Duodenal mucosa (tissue), 2 donors: ENCODE data around the gene CEP295NL.
"Not testable (repeated sequence)": the region's sequence is repeated elsewhere in the genome, so short reads cannot be mapped to it uniquely, and the experiment has no call there.

Experiments
- H3K27ac ChIP-seq: one replicate; pipeline ENCODE4 v1.7.0; 2013; ENCODE audit warnings: low read depth, low read length
- H3K27me3 ChIP-seq, 2 donors: one replicate each; pipeline ENCODE4 v1.7.0; 2013; ENCODE audit warnings: low read length in 2 of 2, control low read depth in 1 of 2; ENCODE audit not compliant: insufficient read depth in 2 of 2, control insufficient read depth in 1 of 2
- H3K36me3 ChIP-seq, 2 donors: one replicate each; pipeline ENCODE4 v1.7.0; 2013; ENCODE audit warnings: low read length in 2 of 2, control low read depth in 1 of 2; ENCODE audit not compliant: insufficient read depth in 2 of 2, control insufficient read depth in 1 of 2
- H3K4me1 ChIP-seq, 2 donors: one replicate each; pipeline ENCODE4 v1.7.0; 2013; ENCODE audit warnings: low read length in 2 of 2, control low read depth in 1 of 2; ENCODE audit not compliant: insufficient read depth in 2 of 2, control insufficient read depth in 1 of 2
- H3K4me3 ChIP-seq, 2 donors: one replicate each; pipeline ENCODE4 v1.7.0; 2013; ENCODE audit warnings: low read length in 2 of 2, low read depth in 1 of 2
- H3K9ac ChIP-seq, 2 donors: one replicate each; pipeline ENCODE4 v1.7.0; 2013; ENCODE audit warnings: low read length in 2 of 2, low read depth in 1 of 2
- H3K9me3 ChIP-seq, 2 donors: one replicate each; pipeline ENCODE4 v1.7.0; 2013; ENCODE audit warnings: low read length in 2 of 2, control low read depth in 1 of 2; ENCODE audit not compliant: control insufficient read depth in 1 of 2

CEP295NL gene

GRCh38 chr17:78879635-78880186 lies 23.3 kb downstream of the CEP295NL start:
- no peaks in the 10 kb centered on the region for H3K27me3 ChIP-seq
- peak overlapping the region; percentile 84 for H3K27ac ChIP-seq
- H3K9ac ChIP-seq = peak overlapping the region; percentile 38 to 39
- no peaks in the 10 kb centered on the region for H3K9me3 ChIP-seq
- no peak overlapping the region for H3K4me3 ChIP-seq
- H3K4me1 ChIP-seq = peaks cover 31 to 46% of the 10 kb centered on the region in 2 donors
- no peaks in the 10 kb centered on the region for H3K36me3 ChIP-seq

GRCh38 chr17:78878871-78879527 lies 24.0 kb downstream of the CEP295NL start:
- Histone ChIP-seq H3K36me3 (no peaks in the 10 kb centered on the region), H3K27ac (peak overlapping the region; percentile 62), H3K4me3 (no peak overlapping the region), H3K27me3 (no peaks in the 10 kb centered on the region), H3K9me3 (no peaks in the 10 kb centered on the region), H3K9ac (peak overlapping the region; percentile 35 to 38), H3K4me1 (peaks cover 24 to 38% of the 10 kb centered on the region in 2 donors)

- Histone ChIP-seq H3K4me1 (peaks cover 17 to 31% of the 10 kb centered on the region in 2 donors), H3K36me3 (peaks cover 0 to 4% of the 10 kb centered on the region in 2 donors), H3K27me3 (no peaks in the 10 kb centered on the region), H3K4me3 (no peak overlapping the region), H3K27ac (no peak overlapping the region), H3K9ac (no peak overlapping the region), H3K9me3 (no peaks in the 10 kb centered on the region)
These were observed 24.7 kb downstream of the CEP295NL start for GRCh38 chr17:78878261-78878660.

GRCh38 chr17:78876954-78877517 lies 26.0 kb downstream of the CEP295NL start:
- not testable (repeated sequence) for H3K36me3 ChIP-seq

GRCh38 chr17:78876094-78876597 lies 26.9 kb downstream of the CEP295NL start:
- Histone ChIP-seq H3K9me3 (no peaks in the 10 kb centered on the region), H3K4me1 (peaks cover 12 to 21% of the 10 kb centered on the region in 2 donors), H3K9ac (no peak overlapping the region), H3K27ac (no peak overlapping the region), H3K4me3 (no peak overlapping the region), H3K27me3 (no peaks in the 10 kb centered on the region), H3K36me3 (peaks cover 0 to 4% of the 10 kb centered on the region in 2 donors)

More at GRCh38 chr17:78876954-78877517, 26.0 kb downstream of the CEP295NL start:
- not testable (repeated sequence) for H3K9ac ChIP-seq, H3K4me3 ChIP-seq, H3K27ac ChIP-seq, H3K9me3 ChIP-seq, H3K27me3 ChIP-seq
- H3K4me1 ChIP-seq = peaks cover 12 to 21% of the 10 kb centered on the region in 2 donors

GRCh38 chr17:78875363-78876093 lies 27.5 kb downstream of the CEP295NL start:
- H3K36me3 ChIP-seq = peaks cover 0 to 8% of the 10 kb centered on the region in 2 donors
- peaks cover 12 to 21% of the 10 kb centered on the region in 2 donors for H3K4me1 ChIP-seq
- H3K27me3 ChIP-seq = no peaks in the 10 kb centered on the region
- no peaks in the 10 kb centered on the region for H3K9me3 ChIP-seq
- H3K4me3 ChIP-seq = no peak overlapping the region
- H3K27ac ChIP-seq = no peak overlapping the region
- H3K9ac ChIP-seq = no peak overlapping the region

GRCh38 chr17:78873519-78874340 lies 29.3 kb downstream of the CEP295NL start:
- Histone ChIP-seq H3K27me3 (no peaks in the 10 kb centered on the region), H3K9ac (no peak overlapping the region), H3K36me3 (peaks cover 0 to 9% of the 10 kb centered on the region in 2 donors), H3K4me3 (no peak overlapping the region), H3K4me1 (peaks cover under 1 to 10% of the 10 kb centered on the region in 2 donors), H3K27ac (no peak overlapping the region), H3K9me3 (no peaks in the 10 kb centered on the region)

GRCh38 chr17:78872486-78872885 lies 30.5 kb downstream of the CEP295NL start:
- no peaks in the 10 kb centered on the region for H3K27me3 ChIP-seq
- H3K4me3 ChIP-seq = no peak overlapping the region
- no peak overlapping the region for H3K27ac ChIP-seq
- H3K4me1 ChIP-seq = peaks cover 0 to 10% of the 10 kb centered on the region in 2 donors
- H3K36me3 ChIP-seq = peaks cover 0 to 9% of the 10 kb centered on the region in 2 donors
- no peak overlapping the region for H3K9ac ChIP-seq
- no peaks in the 10 kb centered on the region for H3K9me3 ChIP-seq

- Histone ChIP-seq H3K27ac (no peak overlapping the region), H3K27me3 (no peaks in the 10 kb centered on the region), H3K4me3 (no peak overlapping the region), H3K4me1 (peaks cover 4 to 8% of the 10 kb centered on the region in 2 donors), H3K36me3 (peaks cover 0 to 9% of the 10 kb centered on the region in 2 donors), H3K9me3 (no peaks in the 10 kb centered on the region), H3K9ac (no peak overlapping the region)
These were observed 32.4 kb downstream of the CEP295NL start for GRCh38 chr17:78870621-78871020.
